PC-3 (cell line): ENCODE measurements around the gene EHBP1. TPM values are rescaled to one million over a fixed set of nuclear protein-coding genes. Genes with fewer than 3 reads are reported as not detected.

Experiments
- ATAC-seq: fragments of 200-7000 bp; cut with Tn5 transposase; 2 replicates; pipeline ENCODE4 v1.9.1; 2020; ENCODE audit warnings: mild to moderate bottlenecking, moderate library complexity
- BruUV-seq: library from RNA; stranded (reverse); fragments of 400-500 nt; replicated peaks from 2 replicates; lab custom pipeline; 2021; lab: Mats Ljungman, UMichigan
- CTCF ChIA-PET: fragments of 300-600 bp; sonication (Branson Sonifier 250); formaldehyde crosslinking; loops from one replicate; lab custom pipeline; 2022; ENCODE audit warnings: antibody characterized with exemption; lab: Charles Lee
- POLR2A ChIA-PET: fragments of 300-600 bp; sonication (Branson Sonifier 250); formaldehyde crosslinking; loops from one replicate; lab custom pipeline; 2022; ENCODE audit warnings: antibody characterized with exemption; ENCODE audit not compliant: unreplicated experiment; lab: Charles Lee
- DNase-seq: peaks from one replicate; pipeline ENCODE4 v3.0.0-alpha.2; 2015
- H2AFZ ChIP-seq: fragments of 300-600 bp; sonication (generic); 2 replicates; pipeline ENCODE4 v1.6.0; 2016; ENCODE audit warnings: antibody characterized with exemption, low read length
- H3F3A ChIP-seq: fragments of 300-600 bp; sonication (generic); one replicate; pipeline ENCODE4 v1.6.0; 2017; ENCODE audit warnings: antibody characterized with exemption, low read length, control low read depth, mild to moderate bottlenecking; ENCODE audit not compliant: unreplicated experiment
- H3K27ac ChIP-seq: fragments of 300-600 bp; sonication (generic); 2 replicates; pipeline ENCODE4 v1.5.1; 2016; ENCODE audit warnings: mild to moderate bottlenecking, low read length
- H3K27me3 ChIP-seq: fragments of 300-600 bp; sonication (generic); 2 replicates; pipeline ENCODE4 v1.6.1; 2016; ENCODE audit warnings: low read length, mixed read lengths
- H3K36me3 ChIP-seq: fragments of 300-600 bp; sonication (generic); 2 replicates; pipeline ENCODE4 v1.6.1; 2016; ENCODE audit warnings: low read depth, mixed run types, low read length, mixed read lengths
- H3K4me1 ChIP-seq: fragments of 300-600 bp; sonication (generic); 2 replicates; pipeline ENCODE4 v1.5.1; 2016; ENCODE audit warnings: low read length; ENCODE audit not compliant: insufficient read depth
- H3K4me2 ChIP-seq: fragments of 300-600 bp; sonication (generic); 2 replicates; pipeline ENCODE4 v1.6.0; 2016; ENCODE audit warnings: low read length
- H3K4me3 ChIP-seq: fragments of 300-600 bp; sonication (generic); 2 replicates; pipeline ENCODE4 v1.5.1; 2016; ENCODE audit warnings: mild to moderate bottlenecking, low read length, mixed read lengths
- H3K79me2 ChIP-seq: fragments of 300-600 bp; sonication (generic); 2 replicates; pipeline ENCODE4 v1.6.1; 2017; ENCODE audit warnings: low read length, mixed read lengths
- H3K9ac ChIP-seq: fragments of 300-600 bp; sonication (generic); 2 replicates; pipeline ENCODE4 v1.6.0; 2016; ENCODE audit warnings: mild to moderate bottlenecking, low read length
- H3K9me2 ChIP-seq: fragments of 300-600 bp; sonication (generic); replicated peaks from 2 replicates; pipeline ENCODE4 v1.6.1; 2016; ENCODE audit warnings: mixed run types, low read length, mixed read lengths
- H3K9me3 ChIP-seq: fragments of 300-600 bp; sonication (generic); 2 replicates; pipeline ENCODE4 v1.6.1; 2016; ENCODE audit warnings: low read length, mixed read lengths
- H4K20me1 ChIP-seq: fragments of 300-600 bp; sonication (generic); 2 replicates; pipeline ENCODE4 v1.6.1; 2016; ENCODE audit warnings: low read length, mixed read lengths
- CTCF ChIP-seq: fragments of 300-600 bp; sonication (generic); conservative IDR thresholded peaks from 2 replicates; pipeline ENCODE4 v1.5.1; 2017; ENCODE audit warnings: antibody characterized with exemption, low read depth, mild to moderate bottlenecking, low read length
- EZH2 ChIP-seq: fragments of 300-600 bp; sonication (generic); IDR thresholded peaks from one replicate; pipeline ENCODE4 v1.6.1; 2017; ENCODE audit warnings: antibody characterized with exemption, mild to moderate bottlenecking, low read length; ENCODE audit not compliant: unreplicated experiment
- EZH2phosphoT487 ChIP-seq: fragments of 300-600 bp; sonication (generic); IDR thresholded peaks from 2 replicates; pipeline ENCODE4 v1.6.1; 2018; ENCODE audit warnings: mild to moderate bottlenecking, antibody characterized with exemption, low read length, borderline replicate concordance
- intact Hi-C: fragments of 100-400 bp; cut with micrococcal nuclease; formaldehyde crosslinking; loops from 2 replicates; pipeline ENCODE4 v1.9.0; 2023
- total RNA-seq: library from RNA; depleted of rRNA; stranded (reverse); fragments of >200 nt; gene quantifications from 2 replicates; pipeline ENCODE4 v1.2.3, GENCODE V29; 2014

Gene EHBP1
- total RNA-seq, 1 experiment from 2014 or later: 25.7 TPM

GRCh38 chr2:62817995-62818713 lies 112.6 kb downstream of the EHBP1 start:
- Histone ChIP-seq H3K4me2 (no peak overlapping the region), H3K4me1 (no peaks in the 10 kb centered on the region), H3K27me3 (no peaks in the 10 kb centered on the region), H3K36me3 (no peaks in the 10 kb centered on the region), H3K79me2 (no peaks in the 10 kb centered on the region), H2AFZ (no peak overlapping the region), H3K9ac (no peak overlapping the region), H3K9me2 (no peaks in the 10 kb centered on the region), H3K27ac (no peak overlapping the region), H3F3A (no peaks in the 10 kb centered on the region), H4K20me1 (no peaks in the 10 kb centered on the region), H3K9me3 (no peaks in the 10 kb centered on the region), H3K4me3 (no peak overlapping the region)
- ATAC-seq (peak; percentile 64), DNase-seq (peak; percentile 46)
- ChIA-PET CTCF (no interaction called here), POLR2A (no interaction called here)
- intact Hi-C loops: no loop called here
- no TSS peak for BruUV-seq
- TF ChIP-seq EZH2 (no peak), EZH2phosphoT487 (no peak), CTCF (no peak)

- TF ChIP-seq EZH2phosphoT487 (no peak), EZH2 (no peak), CTCF (no peak)
- no TSS peak for BruUV-seq
- no peak overlapping the region for H3K9ac ChIP-seq
- DNase-seq: no peak
- H3K9me2 ChIP-seq: no peaks in the 10 kb centered on the region
- H3K4me1 ChIP-seq: no peaks in the 10 kb centered on the region
- H4K20me1 ChIP-seq: no peaks in the 10 kb centered on the region
- H3K4me2 ChIP-seq: no peak overlapping the region
- ChIA-PET CTCF (no interaction called here), POLR2A (no interaction called here)
- H3K79me2 ChIP-seq: no peaks in the 10 kb centered on the region
- H3F3A ChIP-seq: no peaks in the 10 kb centered on the region
- intact Hi-C loops: no loop called here
- H3K27ac ChIP-seq: no peak overlapping the region
- H2AFZ ChIP-seq: no peak overlapping the region
- H3K27me3 ChIP-seq: no peaks in the 10 kb centered on the region
- H3K36me3 ChIP-seq: peaks cover 7% of the 10 kb centered on the region
- no peak for ATAC-seq
- H3K4me3 ChIP-seq: no peak overlapping the region
- no peaks in the 10 kb centered on the region for H3K9me3 ChIP-seq
These were observed 117.0 kb downstream of the EHBP1 start for GRCh38 chr2:62822549-62822948.

GRCh38 chr2:62824388-62824787 lies 118.9 kb downstream of the EHBP1 start:
- Histone ChIP-seq H3K27ac (no peak overlapping the region), H3K4me3 (no peak overlapping the region), H3F3A (no peaks in the 10 kb centered on the region), H3K9me2 (no peaks in the 10 kb centered on the region), H4K20me1 (no peaks in the 10 kb centered on the region), H3K27me3 (no peaks in the 10 kb centered on the region), H3K4me2 (no peak overlapping the region), H3K9me3 (no peaks in the 10 kb centered on the region), H3K79me2 (no peaks in the 10 kb centered on the region), H2AFZ (no peak overlapping the region), H3K9ac (no peak overlapping the region), H3K4me1 (no peaks in the 10 kb centered on the region), H3K36me3 (peaks cover 7% of the 10 kb centered on the region)
- DNase-seq (no peak), ATAC-seq (no peak)
- intact Hi-C loops: no loop called here
- CTCF ChIA-PET: no interaction called here
- no TSS peak for BruUV-seq
- TF ChIP-seq EZH2phosphoT487 (no peak), EZH2 (no peak)
- POLR2A ChIA-PET: no interaction called here
